GM12891 (cell line): ENCODE results near the gene ELMOD3.

Experiments
- PAX5 ChIP-seq: IDR thresholded peaks from 2 replicates; pipeline ENCODE4 v1.6.1; 2011; ENCODE audit warnings: low read length, moderate library complexity, mild to moderate bottlenecking; ENCODE audit not compliant: insufficient read depth, severe bottlenecking
- POLR2A ChIP-seq: IDR thresholded peaks from 2 replicates; pipeline ENCODE4 v1.6.1; 2011; ENCODE audit warnings: low read depth, low read length, control low read depth
- POLR2AphosphoS5 ChIP-seq: IDR thresholded peaks from 2 replicates; pipeline ENCODE4 v1.6.1; 2011; ENCODE audit warnings: low read depth, low read length, control low read depth
- SPI1 ChIP-seq: IDR thresholded peaks from 2 replicates; pipeline ENCODE4 v1.6.1; 2011; ENCODE audit warnings: low read depth, low read length, control low read depth
- TAF1 ChIP-seq: IDR thresholded peaks from 2 replicates; pipeline ENCODE4 v1.6.1; 2011; ENCODE audit warnings: low read depth, low read length, control low read depth

- TF ChIP-seq POLR2A (no peak), POLR2AphosphoS5 (no peak), TAF1 (no peak), SPI1 (no peak), PAX5 (no peak)
Measured at GRCh38 chr2:85323351-85323987, 31.1 kb upstream of the ELMOD3 start.
